IPS-18a (cell line): ENCODE measurements around the gene OGDHL.

Experiments used
- H3K27ac ChIP-seq: one replicate; pipeline ENCODE4 v1.5.1; 2013; ENCODE audit warnings: low read length
- H3K27me3 ChIP-seq: one replicate; pipeline ENCODE4 v1.6.1; 2013; ENCODE audit warnings: mild to moderate bottlenecking, low read length; ENCODE audit not compliant: control insufficient read depth, insufficient read depth
- H3K36me3 ChIP-seq: one replicate; pipeline ENCODE4 v1.6.1; 2013; ENCODE audit warnings: low read depth, low read length; ENCODE audit not compliant: control insufficient read depth
- H3K4me1 ChIP-seq: one replicate; pipeline ENCODE4 v1.6.1; 2013; ENCODE audit warnings: low read depth, low read length; ENCODE audit not compliant: control insufficient read depth
- H3K4me3 ChIP-seq: one replicate; pipeline ENCODE4 v1.5.1; 2013; ENCODE audit warnings: low read length
- H3K9ac ChIP-seq: one replicate; pipeline ENCODE4 v1.6.1; 2013; ENCODE audit warnings: mild to moderate bottlenecking, low read length, moderate library complexity
- H3K9me3 ChIP-seq: one replicate; pipeline ENCODE4 v1.6.1; 2013; ENCODE audit warnings: low read depth, low read length; ENCODE audit not compliant: control insufficient read depth

The OGDHL gene

GRCh38 chr10:49745756-49746155 lies 16.4 kb downstream of the OGDHL start:
- H3K4me1 ChIP-seq = no peaks in the 10 kb centered on the region

GRCh38 chr10:49744924-49745605 lies 17.1 kb downstream of the OGDHL start:
- no peak overlapping the region for H3K4me3 ChIP-seq
- H3K27me3 ChIP-seq = no peaks in the 10 kb centered on the region
- peaks cover 31% of the 10 kb centered on the region for H3K36me3 ChIP-seq
- H3K27ac ChIP-seq = no peak overlapping the region
- H3K4me1 ChIP-seq = no peaks in the 10 kb centered on the region
- H3K9ac ChIP-seq = no peak overlapping the region
- H3K9me3 ChIP-seq = no peaks in the 10 kb centered on the region

More at GRCh38 chr10:49745756-49746155, 16.4 kb downstream of the OGDHL start:
- H3K9ac ChIP-seq = no peak overlapping the region
- no peaks in the 10 kb centered on the region for H3K27me3 ChIP-seq
- H3K36me3 ChIP-seq = peaks cover 31% of the 10 kb centered on the region
- H3K9me3 ChIP-seq = no peaks in the 10 kb centered on the region
- H3K4me3 ChIP-seq = no peak overlapping the region
- H3K27ac ChIP-seq = no peak overlapping the region

- Histone ChIP-seq H3K4me1 (no peaks in the 10 kb centered on the region), H3K27ac (no peak overlapping the region), H3K9ac (no peak overlapping the region), H3K9me3 (no peaks in the 10 kb centered on the region), H3K27me3 (no peaks in the 10 kb centered on the region), H3K4me3 (no peak overlapping the region), H3K36me3 (peaks cover 28% of the 10 kb centered on the region)
Measured at GRCh38 chr10:49744091-49744685, 17.9 kb downstream of the OGDHL start.

- no peaks in the 10 kb centered on the region for H3K27me3 ChIP-seq
- H3K27ac ChIP-seq = no peak overlapping the region
Measured at GRCh38 chr10:49743464-49744075, 18.6 kb downstream of the OGDHL start.

GRCh38 chr10:49742683-49743463 lies 19.2 kb downstream of the OGDHL start:
- no peaks in the 10 kb centered on the region for H3K27me3 ChIP-seq
- H3K4me3 ChIP-seq = no peak overlapping the region
- no peaks in the 10 kb centered on the region for H3K4me1 ChIP-seq
- H3K9ac ChIP-seq = no peak overlapping the region
- H3K27ac ChIP-seq = no peak overlapping the region
- no peaks in the 10 kb centered on the region for H3K9me3 ChIP-seq
- H3K36me3 ChIP-seq = peaks cover 27% of the 10 kb centered on the region

More at GRCh38 chr10:49743464-49744075, 18.6 kb downstream of the OGDHL start:
- no peaks in the 10 kb centered on the region for H3K9me3 ChIP-seq
- H3K36me3 ChIP-seq = peaks cover 27% of the 10 kb centered on the region
- no peak overlapping the region for H3K9ac ChIP-seq
- H3K4me3 ChIP-seq = no peak overlapping the region
- H3K4me1 ChIP-seq = no peaks in the 10 kb centered on the region

GRCh38 chr10:49741108-49741995 lies 20.8 kb downstream of the OGDHL start:
- H3K36me3 ChIP-seq = peaks cover 30% of the 10 kb centered on the region
- no peaks in the 10 kb centered on the region for H3K9me3 ChIP-seq
- H3K4me1 ChIP-seq = no peaks in the 10 kb centered on the region
- H3K9ac ChIP-seq = no peak overlapping the region
- H3K4me3 ChIP-seq = no peak overlapping the region
- no peak overlapping the region for H3K27ac ChIP-seq
- no peaks in the 10 kb centered on the region for H3K27me3 ChIP-seq

- Histone ChIP-seq H3K27ac (no peak overlapping the region), H3K9ac (no peak overlapping the region), H3K9me3 (no peaks in the 10 kb centered on the region), H3K27me3 (no peaks in the 10 kb centered on the region), H3K36me3 (peaks cover 26% of the 10 kb centered on the region), H3K4me1 (no peaks in the 10 kb centered on the region), H3K4me3 (no peak overlapping the region)
Measured at GRCh38 chr10:49740346-49741107, 21.6 kb downstream of the OGDHL start.

GRCh38 chr10:49739426-49739825 lies 22.7 kb downstream of the OGDHL start:
- no peak overlapping the region for H3K9ac ChIP-seq
- H3K27ac ChIP-seq = no peak overlapping the region
- no peaks in the 10 kb centered on the region for H3K9me3 ChIP-seq
- no peaks in the 10 kb centered on the region for H3K4me1 ChIP-seq
- no peaks in the 10 kb centered on the region for H3K27me3 ChIP-seq
- H3K36me3 ChIP-seq = peaks cover 19% of the 10 kb centered on the region
- H3K4me3 ChIP-seq = no peak overlapping the region

- Histone ChIP-seq H3K9me3 (no peaks in the 10 kb centered on the region), H3K4me1 (no peaks in the 10 kb centered on the region), H3K9ac (no peak overlapping the region), H3K27me3 (no peaks in the 10 kb centered on the region), H3K36me3 (peaks cover 16% of the 10 kb centered on the region), H3K27ac (no peak overlapping the region), H3K4me3 (no peak overlapping the region)
Measured at GRCh38 chr10:49738616-49739360, 23.3 kb downstream of the OGDHL start.
